Adipose tissue (tissue), 3 donors: ENCODE data around the gene STPG3. TPM values are rescaled to one million over a fixed set of nuclear protein-coding genes. Genes with fewer than 3 reads are reported as not detected.

Experiments
- H3K27ac ChIP-seq: one replicate; pipeline ENCODE4 v1.5.1; 2013; ENCODE audit warnings: low read depth, low read length
- WGBS, 3 donors: extraction: QIAGEN DNeasy Blood & Tissue Kit; methylation state at CpG; one replicate each; pipeline ENCODE4 v1.1.7; 2013; 5-methylcytosine and 5-hydroxymethylcytosine counted together
- polyA plus RNA-seq, 3 donors: library from polyadenylated mRNA; stranded (reverse); fragments of 200-250 nt; gene quantifications; one replicate each; pipeline ENCODE4 v1.2.3, GENCODE V29; 2013
- donor health status: healthy with polysubstance abuse.
- donor health status: Bipolar disorder and iron deficiency.
- donor health status: healthy.

Gene STPG3
- polyA plus RNA-seq, 3 donors: 0.16 TPM; not detected in 2

- no peak overlapping the region for H3K27ac ChIP-seq
- 93 to 94% (median 94%) methylated on average over 35 to 39 of the region's 39 CpGs for WGBS, 3 donors
These were observed 21.4 kb downstream of the STPG3 start for GRCh38 chr9:137272241-137273094.

- no peak overlapping the region for H3K27ac ChIP-seq
These were observed 22.0 kb downstream of the STPG3 start for GRCh38 chr9:137273095-137273490.

DNA sequence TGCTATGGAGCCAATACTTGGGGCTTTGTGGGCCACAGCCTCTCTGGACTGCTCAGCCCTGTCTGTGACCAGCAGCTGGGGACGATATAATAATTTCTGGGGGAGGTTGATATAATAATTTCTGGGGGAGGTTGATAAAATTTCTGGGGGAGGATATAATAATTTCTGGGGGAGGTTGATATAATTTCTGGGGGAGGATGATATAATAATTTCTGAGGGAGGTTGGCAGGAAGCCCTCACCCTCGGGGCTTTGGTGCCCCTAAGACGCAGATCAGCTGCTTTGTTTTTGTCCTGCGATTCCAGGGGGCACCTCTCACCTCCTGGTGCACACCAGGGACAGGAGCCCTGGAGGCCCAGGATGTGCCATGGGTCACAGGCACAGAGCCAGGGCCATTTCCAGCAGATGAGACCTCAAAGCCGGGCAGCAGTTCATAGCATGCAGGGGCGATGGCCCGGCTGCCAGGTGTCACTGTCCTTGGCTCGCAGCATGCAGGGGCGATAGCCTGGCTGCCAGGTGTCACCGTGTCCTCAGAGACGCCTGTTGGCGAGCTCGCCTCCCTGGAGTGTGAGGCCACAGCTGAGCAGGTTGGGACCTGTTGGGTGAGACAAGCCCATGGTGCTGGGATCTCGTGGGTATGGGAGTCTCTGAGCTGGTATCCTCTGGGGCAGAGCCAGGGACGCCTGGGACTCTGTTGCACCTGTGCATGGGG, 22.7 kb downstream of the STPG3 start:
- WGBS, 3 donors: 40 to 85% (median 80%) methylated on average over 15 of the region's 15 CpGs
- no peak overlapping the region for H3K27ac ChIP-seq

More at GRCh38 chr9:137273095-137273490, 22.0 kb downstream of the STPG3 start:
- WGBS, 3 donors: 41 to 86% (median 86%) methylated on average over 13 of the region's 13 CpGs

DNA sequence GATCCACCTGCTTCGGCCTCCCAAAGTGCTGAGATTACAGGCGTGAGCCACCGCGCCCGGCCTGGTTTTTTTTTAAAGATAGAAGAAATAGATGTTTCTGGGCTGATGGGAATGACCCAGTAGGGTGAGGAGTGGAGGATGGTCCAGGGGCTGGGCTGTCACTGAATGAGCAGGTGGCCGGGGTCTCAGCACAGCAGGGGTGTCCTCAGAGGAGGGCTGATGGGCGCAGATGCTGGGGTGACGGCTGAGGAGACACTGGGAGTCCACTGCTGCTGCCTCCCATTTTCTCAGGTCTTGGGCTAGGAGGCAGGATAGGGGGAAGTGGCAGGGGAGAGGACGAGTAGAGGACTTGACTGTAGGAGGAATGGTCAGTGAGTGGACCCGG, 24.1 kb downstream of the STPG3 start:
- 62 to 88% (median 82%) methylated on average over 10 of the region's 10 CpGs for WGBS, 3 donors
- H3K27ac ChIP-seq: no peak overlapping the region

DNA sequence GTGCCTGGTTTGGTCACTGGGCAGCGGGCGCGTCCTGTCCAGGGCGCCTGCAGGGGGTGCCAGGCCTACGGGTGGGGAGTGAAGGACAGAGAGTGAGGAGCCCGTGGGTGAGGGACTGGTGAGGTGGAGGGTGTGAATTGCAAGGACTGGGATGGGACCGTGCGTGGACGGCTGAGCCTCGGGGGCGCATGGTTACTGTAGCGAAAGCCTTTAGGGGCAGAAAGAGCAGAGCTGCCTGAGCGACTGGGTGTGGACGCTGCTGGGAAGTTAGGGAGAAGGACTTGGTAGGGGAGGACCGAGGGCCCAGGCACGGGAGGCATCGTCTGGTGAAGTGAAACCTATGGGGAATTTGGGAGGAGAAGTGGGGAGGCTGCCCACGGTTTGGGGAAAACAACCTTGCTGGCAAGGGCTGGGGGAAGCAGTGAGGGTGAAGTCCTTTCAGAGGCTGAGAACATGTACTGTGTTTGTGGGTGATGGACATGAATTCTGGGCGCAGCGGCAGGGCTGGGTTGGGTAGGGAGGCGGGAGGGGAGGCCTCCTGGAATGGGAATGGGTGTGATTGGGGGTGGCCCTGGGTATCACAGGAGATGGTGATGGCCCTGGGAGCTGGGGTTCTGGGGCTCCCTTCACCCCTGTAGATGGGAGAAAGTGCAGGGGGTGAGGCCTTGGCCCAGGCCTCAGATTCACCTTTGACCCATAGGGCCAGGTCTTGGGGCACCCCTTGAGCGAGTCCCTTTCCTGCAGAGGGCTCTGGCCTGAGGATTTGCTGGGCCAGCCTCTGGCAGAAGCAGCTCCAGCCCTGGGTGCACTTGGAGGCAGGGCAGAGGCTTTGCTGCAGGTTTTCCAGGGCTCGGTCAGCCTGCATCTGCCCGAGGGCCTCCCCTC, 24.7 kb downstream of the STPG3 start:
- WGBS, 3 donors: 78 to 83% (median 80%) methylated on average over 24 of the region's 24 CpGs
- H3K27ac ChIP-seq: no peak overlapping the region

GRCh38 chr9:137276473-137277328, 25.6 kb downstream of the STPG3 start:
- no peak overlapping the region for H3K27ac ChIP-seq
- 31 to 37% (median 37%) methylated on average over 30 of the region's 30 CpGs for WGBS, 3 donors

DNA sequence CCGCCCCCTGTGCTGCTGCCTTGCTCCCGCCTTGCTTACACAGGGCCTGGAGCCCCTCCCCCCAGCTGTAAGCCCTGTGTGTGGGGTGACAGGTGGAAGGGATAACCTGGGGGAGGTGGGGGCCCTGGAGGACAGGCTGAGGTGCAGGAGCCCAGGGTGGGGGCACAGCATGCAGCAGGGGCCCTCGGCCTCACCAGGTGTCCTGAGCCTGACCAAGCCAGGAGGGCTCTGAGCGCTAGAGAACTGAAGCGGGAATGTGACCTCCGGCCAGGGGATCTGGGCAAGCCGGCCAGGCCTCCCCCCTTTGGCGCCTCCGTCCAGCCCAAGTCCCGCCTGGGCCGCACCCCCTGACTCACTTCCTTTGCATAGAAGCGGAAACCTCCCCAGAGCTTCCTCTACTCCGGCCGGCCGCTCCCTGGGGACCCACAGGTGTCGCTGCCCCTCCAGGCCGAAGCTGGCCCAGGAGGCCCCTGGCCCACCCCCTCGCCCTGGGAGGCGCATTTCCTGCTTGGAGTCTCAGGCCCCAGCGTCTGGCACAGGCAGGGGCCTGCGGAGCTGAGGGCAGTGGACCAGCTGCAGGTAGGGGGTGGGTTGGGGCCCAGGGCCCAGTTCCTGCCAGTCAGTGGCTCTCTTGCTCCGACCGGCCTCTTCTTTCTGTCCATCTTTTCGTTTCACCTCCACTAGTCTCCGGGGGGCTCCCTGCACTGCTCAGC, 26.4 kb downstream of the STPG3 start, which contains the start of gene TOR4A:
Gene TOR4A, plus strand, starts transcription at position 398 of the 713 bp plus-strand sequence. CDS start 964 bp downstream, outside the sequence.
- 3 to 17% (median 4%) methylated on average over 24 to 25 of the region's 25 CpGs for WGBS, 3 donors
- H3K27ac ChIP-seq: no peak within 1 kb of the TSS

- 5 to 30% (median 10%) methylated on average over 48 to 54 of the region's 54 CpGs for WGBS, 3 donors
- no peak overlapping the region for H3K27ac ChIP-seq
These were observed 27.1 kb downstream of the STPG3 start for GRCh38 chr9:137278061-137278701.

DNA sequence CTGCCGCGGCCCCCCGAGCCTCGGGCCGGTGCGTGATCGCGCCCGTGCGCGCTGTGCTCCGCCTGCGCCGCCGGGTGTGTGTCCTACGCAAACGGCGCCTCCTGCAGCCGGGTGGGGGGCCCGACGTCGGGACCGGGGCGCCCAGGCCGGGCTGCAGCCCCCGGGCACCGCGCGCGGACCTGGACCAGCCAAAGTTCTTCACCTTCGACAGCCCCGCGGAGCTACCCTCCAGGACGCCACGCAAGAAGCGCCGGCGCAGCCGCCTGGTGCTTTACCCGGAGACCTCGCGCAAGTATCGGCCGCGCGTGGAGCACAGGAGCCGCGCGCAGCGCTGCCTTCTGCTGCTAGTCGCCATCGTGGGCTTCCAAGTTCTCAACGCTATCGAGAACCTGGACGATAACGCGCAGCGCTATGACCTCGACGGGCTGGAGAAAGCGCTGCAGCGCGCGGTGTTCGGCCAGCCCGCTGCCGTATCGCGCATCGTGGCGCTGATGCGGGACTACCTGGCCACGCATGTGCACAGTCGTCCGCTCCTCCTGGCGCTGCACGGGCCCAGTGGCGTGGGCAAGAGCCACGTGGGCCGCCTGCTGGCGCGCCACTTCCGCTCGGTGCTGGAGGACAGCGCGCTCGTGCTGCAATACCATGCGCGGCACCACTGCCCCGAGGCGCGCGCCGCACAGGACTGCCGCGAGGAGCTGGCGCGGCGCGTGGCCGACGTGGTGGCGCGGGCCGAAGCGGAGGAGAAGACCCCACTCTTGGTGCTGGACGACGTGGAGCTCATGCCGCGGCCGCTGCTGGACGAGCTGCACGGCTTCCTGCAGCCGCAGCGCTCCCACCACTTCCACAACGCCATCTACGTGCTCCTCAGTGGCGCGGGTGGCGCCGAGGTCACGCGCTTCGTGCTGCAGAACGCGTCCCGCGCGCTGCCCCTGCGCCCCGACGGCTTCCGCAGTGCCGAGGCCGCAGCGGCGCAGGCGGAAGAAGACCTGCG, 27.9 kb downstream of the STPG3 start:
- H3K27ac ChIP-seq: no peak overlapping the region
- 84 to 88% (median 86%) methylated on average over 129 to 139 of the region's 139 CpGs for WGBS, 3 donors

DNA sequence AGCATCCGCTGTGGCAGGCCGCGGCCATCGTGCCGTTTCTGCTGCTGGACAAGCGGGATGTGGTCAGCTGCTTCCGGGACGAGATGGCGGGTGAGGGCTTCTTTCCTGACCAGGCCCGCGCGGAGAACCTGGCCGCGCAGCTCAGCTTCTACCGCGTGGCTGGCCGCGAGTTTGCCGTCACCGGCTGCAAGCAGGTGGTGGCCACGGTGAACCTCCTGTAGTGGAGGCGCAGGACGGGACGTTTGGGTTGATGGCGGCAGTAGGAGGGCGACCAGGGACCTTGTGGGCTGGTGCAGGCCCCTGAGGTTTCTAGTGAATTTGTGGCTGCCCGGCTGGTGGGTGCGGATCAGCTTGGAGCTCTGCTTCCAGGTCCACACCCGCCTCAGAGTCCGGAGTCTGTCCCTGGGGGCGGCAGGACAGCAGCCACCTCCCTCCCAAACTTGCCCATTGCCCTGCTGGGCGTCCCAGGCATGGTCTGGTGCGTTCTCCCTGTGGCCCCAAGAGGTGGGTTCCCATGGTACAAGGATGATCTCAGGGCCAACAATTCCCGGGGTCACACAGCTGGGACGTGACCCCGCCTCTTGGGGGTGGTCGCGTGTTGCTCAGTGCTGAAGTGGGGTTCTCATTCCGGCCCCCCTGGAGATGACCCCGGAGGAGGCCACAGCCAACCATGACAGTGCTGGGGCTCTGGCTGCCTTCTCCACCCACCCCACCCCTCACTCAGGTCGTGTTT, 28.8 kb downstream of the STPG3 start:
- 89 to 93% (median 89%) methylated on average over 39 to 41 of the region's 41 CpGs for WGBS, 3 donors
- no peak overlapping the region for H3K27ac ChIP-seq

- H3K27ac ChIP-seq: no peak overlapping the region
These were observed 29.6 kb downstream of the STPG3 start for GRCh38 chr9:137280474-137281344.

DNA sequence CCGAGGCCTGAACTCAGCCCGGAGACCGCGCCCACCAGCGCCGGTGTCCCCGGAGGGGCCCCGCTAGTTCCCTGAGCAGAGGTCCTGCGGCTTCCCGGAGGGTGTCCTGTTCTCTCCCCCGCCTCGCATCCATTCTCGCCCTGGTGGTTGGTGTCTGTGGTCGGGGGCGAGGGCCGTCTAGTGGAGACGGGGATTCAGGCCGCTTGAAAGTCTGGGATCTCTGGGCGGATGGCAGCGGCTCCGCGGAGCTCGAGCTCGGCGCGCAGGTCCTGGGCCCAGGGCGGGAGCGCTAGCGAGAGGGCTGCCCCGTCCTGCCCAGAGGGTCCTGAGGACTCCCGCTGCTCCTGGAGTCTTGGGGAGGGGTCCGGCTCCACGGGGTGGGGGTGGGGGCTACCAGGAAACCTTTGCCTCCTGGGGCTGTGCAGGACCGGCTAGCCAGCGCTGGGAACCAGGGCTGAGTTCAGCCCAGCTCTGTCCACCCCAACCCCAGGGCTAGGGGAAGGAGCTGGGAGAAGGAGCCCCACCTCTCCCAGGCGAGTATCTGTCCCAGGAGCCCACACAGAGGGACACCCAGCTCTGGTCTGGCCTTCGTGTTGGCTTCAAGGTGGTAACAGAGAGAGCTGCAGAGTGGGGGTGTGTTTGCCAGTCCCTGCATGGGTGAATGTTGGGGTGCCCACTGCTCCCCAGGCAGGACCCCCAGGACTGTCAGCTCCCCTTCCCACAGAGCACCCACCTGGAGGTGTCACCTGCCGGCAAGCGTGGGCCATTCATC, 30.4 kb downstream of the STPG3 start:
- no peak overlapping the region for H3K27ac ChIP-seq
- WGBS, 3 donors: 69 to 83% (median 79%) methylated on average over 22 to 39 of the region's 39 CpGs

More at GRCh38 chr9:137280474-137281344, 29.6 kb downstream of the STPG3 start:
- WGBS, 3 donors: 47 to 63% (median 58%) methylated on average over 62 to 85 of the region's 85 CpGs

- WGBS, 3 donors: 38 to 62% (median 52%) methylated on average over 14 of the region's 14 CpGs
- H3K27ac ChIP-seq: no peak overlapping the region
These were observed 35.9 kb downstream of the STPG3 start for GRCh38 chr9:137286975-137287383.
